Stimulated activated CD4-positive, alpha-beta T cell treated with anti-CD3 and anti-CD28 coated beads, Interleukin-4, amount 100 ng/mL, for 24 hours (primary cell): ENCODE results near the gene PPFIA3.
"Not testable (repeated sequence)": the region's sequence is repeated elsewhere in the genome, so short reads cannot be mapped to it uniquely, and the experiment has no call there.

Source experiments
- DNase-seq: peaks from one replicate; pipeline ENCODE4 v3.0.0-alpha.2; 2020

The PPFIA3 gene

GRCh38 chr19:49103331-49104085 is 15.8 kb upstream of the PPFIA3 start:
- no peak for DNase-seq

GRCh38 chr19:49104229-49104864 is 15.0 kb upstream of the PPFIA3 start:
- DNase-seq: no peak

GRCh38 chr19:49106648-49107135 is 12.7 kb upstream of the PPFIA3 start:
- DNase-seq: peak; percentile 71

GRCh38 chr19:49107625-49108459 is 11.5 kb upstream of the PPFIA3 start:
- no peak for DNase-seq

- DNase-seq: no peak
Observed at GRCh38 chr19:49109051-49109450, 10.3 kb upstream of the PPFIA3 start.

- no peak for DNase-seq
Observed at GRCh38 chr19:49109569-49110233, 9.6 kb upstream of the PPFIA3 start.

GRCh38 chr19:49110567-49110966 is 8.8 kb upstream of the PPFIA3 start:
- DNase-seq: no peak

GRCh38 chr19:49111218-49111998 is 7.9 kb upstream of the PPFIA3 start:
- DNase-seq: no peak

GRCh38 chr19:49113762-49114629 is 5.3 kb upstream of the PPFIA3 start, which contains the start of gene LIN7B:
TSS of gene LIN7B (plus strand) at chr19:49114370. CDS start at chr19:49114405, 35 bp downstream.
- DNase-seq: peak; percentile 63

GRCh38 chr19:49114630-49115363 is 4.5 kb upstream of the PPFIA3 start:
- DNase-seq: peak; percentile 56

GRCh38 chr19:49116544-49116943 is 2.8 kb upstream of the PPFIA3 start:
- no peak for DNase-seq

GRCh38 chr19:49117677-49118564 is 1.4 kb upstream of the PPFIA3 start:
- DNase-seq: no peak

- DNase-seq: peak; percentile 95
Observed at GRCh38 chr19:49118565-49119410, 556 bp upstream of the PPFIA3 start, which contains the start of gene C19orf73. TSS of gene C19orf73 (minus strand) at chr19:49119143. CDS start at chr19:49119022, 121 bp downstream.

GRCh38 chr19:49120325-49120683 is 960 bp downstream of the PPFIA3 start:
- DNase-seq: no peak

- DNase-seq: no peak
Observed at GRCh38 chr19:49120868-49121267, 1.5 kb downstream of the PPFIA3 start.

GRCh38 chr19:49121841-49122240 is 2.5 kb downstream of the PPFIA3 start:
- DNase-seq: not testable (repeated sequence)

- DNase-seq: not testable (repeated sequence)
Observed at GRCh38 chr19:49123285-49123684, 3.9 kb downstream of the PPFIA3 start.
